HCT116 (cell line): Measurements from ENCODE around the gene FAM135A.

ENCODE experiments used
- CBX3 ChIP-seq: IDR thresholded peaks from 2 replicates; pipeline ENCODE4 v1.6.1; 2012; ENCODE audit warnings: low read depth
- CTCF ChIP-seq, 3 experiments: fragments of 200-600 bp in 1 of 3; sonication (generic) in 1 of 3; IDR thresholded peaks in 2 of 3; conservative IDR thresholded peaks in 1 of 3; 2 replicates each; pipeline ENCODE4 v1.5.1; 2012 to 2017; ENCODE audit warnings: low read depth in 2 of 3, low read length in 2 of 3, antibody characterized with exemption in 1 of 3, borderline replicate concordance in 1 of 3, control low read depth in 1 of 3, mild to moderate bottlenecking in 1 of 3, mixed read lengths in 1 of 3, mixed run types in 1 of 3, moderate library complexity in 1 of 3; ENCODE audit not compliant: insufficient read depth in 1 of 3
- ELF1 ChIP-seq: IDR thresholded peaks from 2 replicates; pipeline ENCODE4 v1.6.1; 2012; ENCODE audit warnings: low read depth, borderline replicate concordance
- EZH2 ChIP-seq: fragments of 200-600 bp; sonication (generic); IDR thresholded peaks from 2 replicates; pipeline ENCODE4 v1.6.1; 2017; ENCODE audit warnings: antibody characterized with exemption, mixed run types
- EZH2phosphoT487 ChIP-seq: fragments of 200-600 bp; IDR thresholded peaks from 2 replicates; pipeline ENCODE4 v1.6.1; 2018; ENCODE audit warnings: antibody characterized with exemption, borderline replicate concordance
- FOSL1 ChIP-seq: IDR thresholded peaks from 2 replicates; pipeline ENCODE4 v1.6.1; 2012; ENCODE audit warnings: low read depth
- MAX ChIP-seq: IDR thresholded peaks from 2 replicates; pipeline ENCODE4 v1.6.1; 2012
- POLR2A ChIP-seq: IDR thresholded peaks from 2 replicates; pipeline ENCODE4 v1.7.0; 2011; ENCODE audit warnings: borderline replicate concordance; ENCODE audit not compliant: insufficient read depth, insufficient read length; ENCODE audit errors: extremely low read depth
- POLR2AphosphoS5 ChIP-seq: IDR thresholded peaks from 2 replicates; pipeline ENCODE4 v1.6.1; 2011; ENCODE audit warnings: mild to moderate bottlenecking, low read depth, low read length, moderate library complexity
- RAD21 ChIP-seq: IDR thresholded peaks from 2 replicates; pipeline ENCODE4 v1.6.1; 2012; ENCODE audit warnings: low read depth, mild to moderate bottlenecking
- SIN3A ChIP-seq: IDR thresholded peaks from 2 replicates; pipeline ENCODE4 v1.6.1; 2012; ENCODE audit warnings: low read depth
- SRF ChIP-seq: IDR thresholded peaks from 2 replicates; pipeline ENCODE4 v1.6.1; 2012; ENCODE audit warnings: low read depth
- ZFX ChIP-seq: fragments of 450-650 bp; IDR thresholded peaks from 2 replicates; pipeline ENCODE4 v1.6.1; 2017
- ZNF274 ChIP-seq: fragments of 200-500 bp; sonication (Bioruptor generic); IDR thresholded peaks from 2 replicates; pipeline ENCODE4 v1.6.1; 2014; ENCODE audit warnings: mild to moderate bottlenecking, low read depth, low read length, inconsistent platforms

GRCh38 chr6:70415247-70415646 is 1.9 kb downstream of the FAM135A start:
- TF ChIP-seq EZH2 (no peak), POLR2A (no peak), SIN3A (no peak), MAX (no peak), CTCF (IDR thresholded peaks at IDR 0.05 in 2 of 3, conservative IDR thresholded peaks at IDR 0.05 in 1 of 3; ENCODE audit: borderline replicate concordance in 1 of 3, insufficient read depth in 1 of 3, low read depth in 2 of 3, low read length in 2 of 3) (no peak), POLR2AphosphoS5 (no peak), ZFX (no peak), FOSL1 (no peak), CBX3 (no peak), ZNF274 (no peak), SRF (no peak), RAD21 (no peak), EZH2phosphoT487 (no peak), ELF1 (no peak)
